DMS 273 (cell line): ENCODE results near the gene ECSCR.
"Not testable (repeated sequence)": the region's sequence is repeated elsewhere in the genome, so short reads cannot be mapped to it uniquely, and the experiment has no call there.

ENCODE experiments used
- DNase-seq: peaks from one replicate; lab custom pipeline; 2025; ENCODE audit not compliant: unreplicated experiment; lab: John Stamatoyannopoulos, UW

Gene ECSCR

GRCh38 chr5:139446956-139447779 lies 15.4 kb downstream of the ECSCR start:
- no peak for DNase-seq

DNA sequence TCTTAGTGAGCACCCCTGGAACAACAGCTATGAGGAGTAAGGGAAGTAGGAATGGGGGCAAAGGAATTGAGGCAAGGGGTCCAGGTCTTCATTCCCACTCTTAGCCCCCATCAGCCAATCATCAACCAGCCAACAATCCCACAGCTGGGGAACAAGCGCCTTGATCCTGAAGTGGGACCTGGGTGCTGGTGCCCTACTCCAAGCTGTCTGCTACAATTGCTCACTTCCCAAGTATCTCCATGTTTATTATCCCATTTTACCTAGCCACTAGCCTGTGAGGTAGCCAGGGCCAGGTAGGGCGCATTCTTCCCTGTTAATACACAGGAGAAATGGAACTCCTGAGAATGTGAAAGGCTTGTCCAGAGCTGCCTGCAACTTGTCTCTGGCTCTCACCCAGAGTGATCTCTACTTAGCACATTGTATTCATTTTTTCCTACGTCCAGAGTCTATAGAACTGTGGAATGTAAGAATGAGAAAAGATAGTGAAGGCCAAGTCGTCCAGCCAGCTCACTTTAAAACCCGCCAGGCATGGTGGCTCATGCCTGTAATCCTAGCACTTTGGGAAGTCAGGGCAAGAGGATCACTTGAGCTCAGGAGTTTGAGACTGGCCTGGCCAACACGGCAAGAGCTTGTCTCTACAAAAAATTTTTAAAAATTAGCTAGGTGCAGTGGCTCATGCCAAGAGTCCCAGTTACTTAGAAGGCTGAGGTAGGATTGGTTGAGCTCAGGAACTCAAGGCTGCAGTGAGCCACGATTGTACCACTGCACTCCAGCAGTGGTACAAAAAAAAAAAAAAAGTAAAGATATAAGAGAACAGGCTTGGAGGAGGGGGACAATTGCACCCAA lies 17.0 kb downstream of the ECSCR start:
- DNase-seq = no peak

- peak; percentile 27 for DNase-seq
Observed at GRCh38 chr5:139443831-139444453, 18.6 kb downstream of the ECSCR start.

DNA sequence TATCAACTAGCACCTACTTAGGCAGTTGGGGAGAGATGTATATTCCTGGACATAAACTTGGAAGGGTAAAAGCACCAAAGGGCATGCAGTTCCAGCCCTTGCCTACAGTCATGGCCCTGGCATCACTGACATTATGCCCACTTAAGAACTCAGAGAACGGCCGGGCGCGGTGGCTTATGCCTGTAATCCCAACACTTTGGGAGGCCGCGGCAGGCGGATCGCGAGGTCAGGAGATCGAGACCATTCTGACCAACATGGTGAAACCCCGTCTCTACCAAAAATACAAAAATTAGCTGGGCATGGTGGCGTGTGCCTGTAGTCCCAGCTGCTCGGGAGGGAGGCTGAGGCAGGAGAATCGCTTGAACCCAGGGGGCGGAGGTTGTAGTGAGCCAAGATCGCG lies 22.1 kb downstream of the ECSCR start:
- not testable (repeated sequence) for DNase-seq

DNA sequence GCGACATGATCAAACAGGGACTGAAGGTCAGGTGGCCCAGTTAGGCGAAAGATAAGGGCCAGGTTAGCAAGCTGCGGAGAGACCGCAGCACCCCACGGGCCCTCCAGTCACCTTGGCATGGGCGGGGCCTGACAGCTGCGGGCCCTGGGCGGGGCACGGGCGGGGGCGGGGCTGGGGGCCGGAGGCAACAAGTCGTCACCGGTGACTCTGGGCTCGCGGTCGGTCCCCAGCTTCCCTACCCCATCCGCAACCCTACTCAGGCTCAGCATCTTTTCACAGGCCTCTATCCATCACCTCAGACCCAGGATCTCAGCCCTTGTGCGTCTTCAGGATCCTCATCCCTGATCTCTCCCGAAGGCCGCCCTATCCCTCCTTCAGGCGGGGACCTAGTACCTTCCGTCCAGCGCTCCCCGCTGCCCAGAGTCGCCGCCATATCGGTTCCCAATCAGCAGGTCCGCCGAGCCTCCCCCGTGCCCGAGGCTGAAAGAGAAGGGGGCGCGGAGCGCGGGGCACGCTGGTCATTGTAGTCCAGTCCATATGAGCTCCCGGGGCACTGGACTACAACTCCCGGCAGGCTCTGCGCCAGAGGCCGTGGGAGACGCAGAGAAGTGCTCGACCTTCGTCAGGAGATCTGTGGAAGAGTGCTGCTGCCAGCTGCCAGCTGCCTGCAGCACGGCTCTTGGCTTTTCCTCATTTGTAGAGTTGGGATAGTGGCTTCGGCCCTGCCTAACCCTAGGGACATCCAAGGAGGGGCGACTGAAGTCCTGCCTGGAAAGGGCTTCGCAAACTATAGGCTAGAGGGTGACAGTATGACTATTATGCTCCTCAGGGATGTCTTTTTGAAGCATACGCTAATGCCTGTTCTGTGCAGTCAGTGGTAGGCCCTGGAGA lies 23.3 kb downstream of the ECSCR start, which contains the start of gene DNAJC18:
Gene DNAJC18, minus strand, starts transcription at position 513 of the 891 bp plus-strand sequence. Its CDS starts 80 bp downstream, at position 433.
- DNase-seq = peak; percentile 98

GRCh38 chr5:139438707-139439012 lies 23.9 kb downstream of the ECSCR start:
- no peak for DNase-seq

- no peak for DNase-seq
Observed at GRCh38 chr5:139435676-139436075, 26.9 kb downstream of the ECSCR start.

DNA sequence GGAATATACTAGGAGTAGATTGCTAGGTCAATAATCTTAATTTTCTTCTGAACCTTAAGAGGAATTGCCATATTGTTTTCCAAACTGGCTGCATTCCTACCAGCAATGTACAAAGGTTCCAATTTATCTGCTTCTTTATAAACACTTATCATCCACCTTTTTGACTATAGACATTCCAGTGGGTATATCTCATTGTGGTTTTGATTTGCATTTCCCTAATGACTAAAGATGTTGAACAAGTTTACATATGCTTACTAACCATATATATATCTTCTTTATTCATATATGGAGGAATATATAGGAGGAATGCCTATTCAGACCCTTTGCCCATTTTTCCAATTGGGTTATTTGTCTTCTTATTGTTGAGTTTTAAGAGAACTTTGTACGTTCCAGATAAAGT lies 30.8 kb downstream of the ECSCR start:
- DNase-seq = no peak

GRCh38 chr5:139430015-139430414 lies 32.5 kb downstream of the ECSCR start:
- no peak for DNase-seq

DNA sequence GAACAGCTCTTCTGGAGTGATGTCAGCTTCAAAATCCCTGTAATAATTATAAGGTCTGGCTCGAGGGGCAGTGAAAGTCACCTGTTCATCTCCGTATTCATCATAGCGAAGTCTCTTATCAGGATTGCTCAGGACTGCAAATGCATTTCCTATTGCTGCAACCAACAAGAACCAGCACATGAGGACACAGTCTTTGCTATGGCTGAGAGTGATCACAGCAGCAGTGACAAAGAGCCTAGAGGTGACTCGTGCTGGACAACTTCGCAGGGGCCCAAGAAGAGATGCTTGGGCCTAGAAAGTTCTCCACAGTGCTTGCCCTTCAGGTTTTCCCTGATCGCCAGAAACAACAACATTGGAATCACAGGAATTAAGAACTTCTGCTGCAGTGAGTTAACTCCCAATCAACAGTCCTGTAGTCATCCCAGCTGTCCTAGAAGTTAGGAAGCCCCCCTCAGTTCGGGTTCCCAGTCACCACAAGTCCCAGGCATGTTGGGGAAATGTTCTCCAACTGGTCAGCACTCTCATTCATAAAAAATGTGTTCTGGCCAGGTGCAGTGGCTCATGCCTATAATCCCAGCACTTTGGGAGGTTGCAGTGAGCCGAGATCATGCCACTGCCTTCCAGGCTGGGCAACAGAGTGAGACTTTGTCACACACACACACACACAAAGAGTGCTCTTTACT lies 36.2 kb downstream of the ECSCR start:
- DNase-seq = no peak

GRCh38 chr5:139425497-139425896 lies 37.0 kb downstream of the ECSCR start:
- DNase-seq = no peak

DNA sequence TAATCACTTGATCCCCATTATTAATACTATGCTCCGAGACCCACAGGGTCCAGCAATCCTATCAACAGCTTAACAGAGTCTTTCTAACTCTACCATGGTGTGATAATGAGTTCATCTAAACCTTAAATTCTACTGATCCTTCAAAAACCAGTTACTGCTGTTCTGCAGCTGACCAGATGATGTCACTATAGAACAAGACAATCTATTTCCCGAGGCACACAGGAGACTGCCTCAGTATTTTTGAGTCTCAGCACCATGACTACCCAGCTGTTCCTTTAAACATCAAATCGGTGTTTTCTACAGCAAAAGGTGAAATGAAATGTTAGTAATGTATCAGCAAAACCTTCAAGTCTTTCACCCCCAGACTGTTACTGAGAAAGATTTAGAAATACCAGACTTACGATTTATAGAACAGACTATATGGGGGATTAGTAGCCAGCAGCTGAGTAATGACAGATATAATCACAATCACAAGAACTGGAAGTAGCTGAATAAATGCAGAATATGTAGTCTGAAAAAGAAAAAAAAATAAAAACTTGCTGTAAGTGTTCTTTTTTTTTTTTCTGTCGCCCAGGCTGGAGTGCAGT lies 40.1 kb downstream of the ECSCR start:
- peak; percentile 86 for DNase-seq

DNA sequence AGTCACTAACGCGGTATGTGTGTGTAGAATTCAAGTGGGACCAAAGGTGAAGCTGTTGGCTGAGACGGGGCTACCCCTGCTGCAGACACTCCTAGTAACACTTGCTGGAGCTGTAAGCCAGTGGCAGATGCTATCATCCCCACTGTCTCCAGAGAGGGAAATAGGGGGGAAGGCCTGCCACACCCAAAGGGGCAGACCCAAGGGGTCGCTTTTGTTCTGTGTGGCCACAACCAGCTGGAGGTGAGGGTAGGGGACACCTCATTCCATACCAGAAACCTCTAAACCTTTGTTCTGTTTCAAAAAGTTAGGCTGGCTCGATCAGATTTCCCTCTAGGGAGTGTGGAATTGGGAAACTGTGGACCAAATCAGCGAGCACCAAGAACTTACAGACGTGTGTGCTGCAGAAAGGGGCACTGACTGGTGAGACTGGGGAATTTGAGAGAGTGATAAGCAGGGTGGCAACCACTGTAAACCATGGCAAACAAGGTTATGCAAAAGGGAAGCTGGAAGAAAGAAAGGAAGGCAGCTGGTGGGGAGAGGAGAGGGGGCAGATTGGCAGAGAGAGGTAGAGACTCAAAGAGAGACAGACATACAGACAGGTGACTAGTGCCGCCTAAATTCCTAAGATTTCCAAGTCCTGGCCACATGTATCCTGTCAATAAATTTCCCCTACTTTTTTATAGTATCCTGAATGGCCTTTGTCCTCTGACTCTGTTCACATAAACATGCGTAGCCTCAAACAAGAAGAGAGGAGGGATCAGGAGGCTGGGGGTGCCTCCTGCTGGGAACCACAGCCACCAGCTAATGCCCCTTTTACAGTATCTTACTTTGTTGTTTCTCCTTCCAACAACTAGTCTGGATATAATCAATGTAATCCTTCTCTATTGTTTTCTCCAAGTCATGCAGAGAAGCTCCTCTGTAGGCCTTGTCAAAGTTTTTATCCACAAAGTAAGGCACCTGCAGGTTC lies 43.0 kb downstream of the ECSCR start:
- no peak for DNase-seq

GRCh38 chr5:139418793-139419192 lies 43.8 kb downstream of the ECSCR start:
- DNase-seq = no peak

- peak; percentile 83 for DNase-seq
Observed at GRCh38 chr5:139417214-139417613, 45.3 kb downstream of the ECSCR start.

- DNase-seq = peak; percentile 66
Observed at GRCh38 chr5:139416651-139417050, 45.9 kb downstream of the ECSCR start.

GRCh38 chr5:139415869-139416268 lies 46.7 kb downstream of the ECSCR start:
- no peak for DNase-seq

GRCh38 chr5:139415221-139415861 lies 47.2 kb downstream of the ECSCR start:
- peak; percentile 81 for DNase-seq
